Measurements from ENCODE around the gene SQOR. TPM values are rescaled to one million over a fixed set of nuclear protein-coding genes. Genes with fewer than 3 reads are reported as not detected.
"Not testable (repeated sequence)": the region's sequence is repeated elsewhere in the genome, so short reads cannot be mapped to it uniquely, and the experiment has no call there.

SQOR gene
- total RNA-seq, 2 experiments from 2014 or later = 14.0 to 16.9 TPM

DNA sequence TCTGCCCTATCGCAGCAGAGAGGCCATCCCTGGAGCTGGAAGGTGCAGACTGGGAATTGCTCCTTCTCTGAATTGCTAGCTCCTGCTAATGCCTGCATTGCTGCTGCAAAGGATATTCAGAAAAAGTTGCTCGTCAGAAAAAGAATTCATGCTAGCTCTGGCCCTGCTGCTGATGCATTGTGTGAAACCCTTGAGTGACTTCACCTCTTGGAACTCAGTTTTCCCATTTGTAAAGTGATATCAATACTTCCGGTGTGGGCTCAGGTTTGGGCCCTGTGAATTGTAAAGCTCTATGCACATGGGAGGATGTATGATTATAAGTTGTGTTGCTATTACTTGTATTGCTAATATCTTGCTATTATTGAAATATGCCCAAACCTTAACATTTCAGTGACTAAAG lies 11.4 kb downstream of the SQOR start:
- ChIA-PET CTCF (no interaction called here), POLR2A (no interaction called here)
- no peak for DNase-seq
- Mint-ChIP-seq H3K4me1 (ENCODE audit: low read depth) (peaks cover 71% of the 10 kb centered on the region), H3K4me3 (no peak overlapping the region), H3K27ac (no peak overlapping the region), H3K27me3 (no peaks in the 10 kb centered on the region), H3K9me3 (no peaks in the 10 kb centered on the region), H3K36me3 (ENCODE audit: low read depth) (peaks cover 41% of the 10 kb centered on the region)
- peaks cover 10% of the 10 kb centered on the region for H3K36me3 ChIP-seq (ENCODE audit: insufficient read depth, low read length)
- H3K9me3 ChIP-seq (ENCODE audit: control insufficient read depth in 1 of 2, insufficient read depth in 1 of 2, low read length in 2 of 2) = no peaks in the 10 kb centered on the region
- no peak for TF ChIP-seq CTCF (IDR thresholded peaks at IDR 0.05)
- no peak overlapping the region for H3K4me3 ChIP-seq (ENCODE audit: low read length)
- H3K4me1 ChIP-seq (ENCODE audit: insufficient read depth, low read length) = peaks cover 54% of the 10 kb centered on the region
- no peak for ATAC-seq (ENCODE audit: poor library complexity)
- intact Hi-C loops (cut with DNase I, micrococcal nuclease) = no loop called here
- no peak overlapping the region for H3K27ac ChIP-seq (ENCODE audit: low read depth in 1 of 2, low read length in 2 of 2)
- H3K27me3 ChIP-seq (ENCODE audit: control insufficient read depth in 1 of 2, insufficient read depth in 2 of 2, low read length in 2 of 2) = no peaks in the 10 kb centered on the region

- Histone ChIP-seq H3K9me3 (ENCODE audit: control insufficient read depth in 1 of 2, insufficient read depth in 1 of 2, low read length in 2 of 2) (no peaks in the 10 kb centered on the region), H3K27ac (ENCODE audit: low read depth in 1 of 2, low read length in 2 of 2) (no peak overlapping the region), H3K36me3 (ENCODE audit: insufficient read depth, low read length) (peaks cover 7% of the 10 kb centered on the region), H3K4me1 (ENCODE audit: insufficient read depth, low read length) (peaks cover 51% of the 10 kb centered on the region), H3K4me3 (ENCODE audit: low read length) (no peak overlapping the region), H3K27me3 (ENCODE audit: control insufficient read depth in 1 of 2, insufficient read depth in 2 of 2, low read length in 2 of 2) (no peaks in the 10 kb centered on the region)
- intact Hi-C loops (cut with DNase I, micrococcal nuclease) = no loop called here
- no peaks in the 10 kb centered on the region for H3K27me3 Mint-ChIP-seq
- H3K27ac Mint-ChIP-seq = no peak overlapping the region
- no peak for TF ChIP-seq CTCF (IDR thresholded peaks at IDR 0.05)
- CTCF ChIA-PET = no interaction called here
- no peak overlapping the region for H3K4me3 Mint-ChIP-seq
- H3K36me3 Mint-ChIP-seq (ENCODE audit: low read depth) = peaks cover 35% of the 10 kb centered on the region
- peaks cover 57% of the 10 kb centered on the region for H3K4me1 Mint-ChIP-seq (ENCODE audit: low read depth)
- DNase-seq = no peak
- POLR2A ChIA-PET = no interaction called here
- no peak for ATAC-seq (ENCODE audit: poor library complexity)
- no peaks in the 10 kb centered on the region for H3K9me3 Mint-ChIP-seq
Measured at GRCh38 chr15:45647828-45648227, 13.0 kb downstream of the SQOR start.

DNA sequence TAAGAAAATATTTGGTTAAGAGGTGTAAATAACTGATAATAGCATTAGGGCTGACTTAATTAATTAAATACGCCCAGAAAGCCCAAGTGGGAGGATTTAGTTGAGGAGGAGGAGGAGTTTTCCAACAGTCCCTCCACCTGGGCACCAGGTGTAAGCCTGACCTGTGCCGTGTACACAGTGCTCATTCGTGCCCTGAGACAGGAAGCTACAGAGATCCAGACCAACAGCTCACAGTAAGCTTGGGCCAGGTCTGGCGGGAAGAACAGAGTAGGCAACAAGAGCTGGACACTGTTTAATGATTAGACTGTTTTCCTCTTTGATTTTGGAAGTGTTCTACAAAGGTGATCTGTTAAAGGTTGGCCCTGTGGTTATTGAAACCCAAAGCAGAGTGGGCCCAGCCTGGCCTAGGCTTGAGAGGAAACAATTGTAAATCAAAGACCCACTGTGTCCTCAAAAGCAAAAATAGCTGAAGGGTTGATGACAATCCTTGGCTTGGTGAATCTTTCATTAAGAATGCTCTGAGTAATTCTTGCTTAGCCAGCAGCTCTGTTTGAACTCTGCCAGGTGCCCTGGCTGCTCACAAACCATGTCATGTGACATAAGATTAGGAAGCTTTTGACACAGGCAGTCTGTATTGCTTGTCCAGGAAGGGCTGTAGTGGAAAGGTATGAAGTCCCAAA lies 13.8 kb downstream of the SQOR start:
- ATAC-seq (ENCODE audit: poor library complexity) (no peak), DNase-seq (no peak)
- Mint-ChIP-seq H3K27me3 (no peaks in the 10 kb centered on the region), H3K36me3 (ENCODE audit: low read depth) (peaks cover 39% of the 10 kb centered on the region), H3K4me3 (no peak overlapping the region), H3K27ac (no peak overlapping the region), H3K4me1 (ENCODE audit: low read depth) (peaks cover 60% of the 10 kb centered on the region), H3K9me3 (no peaks in the 10 kb centered on the region)
- CTCF ChIA-PET = no interaction called here
- intact Hi-C loops (cut with DNase I, micrococcal nuclease) = no loop called here
- no peak overlapping the region for H3K27ac ChIP-seq (ENCODE audit: low read depth in 1 of 2, low read length in 2 of 2)
- H3K36me3 ChIP-seq (ENCODE audit: insufficient read depth, low read length) = peaks cover 7% of the 10 kb centered on the region
- H3K4me3 ChIP-seq (ENCODE audit: low read length) = no peak overlapping the region
- peaks cover 54% of the 10 kb centered on the region for H3K4me1 ChIP-seq (ENCODE audit: insufficient read depth, low read length)
- TF ChIP-seq CTCF (IDR thresholded peaks at IDR 0.05) = no peak
- POLR2A ChIA-PET = no interaction called here
- no peaks in the 10 kb centered on the region for H3K9me3 ChIP-seq (ENCODE audit: control insufficient read depth in 1 of 2, insufficient read depth in 1 of 2, low read length in 2 of 2)
- H3K27me3 ChIP-seq (ENCODE audit: control insufficient read depth in 1 of 2, insufficient read depth in 2 of 2, low read length in 2 of 2) = no peaks in the 10 kb centered on the region

DNA sequence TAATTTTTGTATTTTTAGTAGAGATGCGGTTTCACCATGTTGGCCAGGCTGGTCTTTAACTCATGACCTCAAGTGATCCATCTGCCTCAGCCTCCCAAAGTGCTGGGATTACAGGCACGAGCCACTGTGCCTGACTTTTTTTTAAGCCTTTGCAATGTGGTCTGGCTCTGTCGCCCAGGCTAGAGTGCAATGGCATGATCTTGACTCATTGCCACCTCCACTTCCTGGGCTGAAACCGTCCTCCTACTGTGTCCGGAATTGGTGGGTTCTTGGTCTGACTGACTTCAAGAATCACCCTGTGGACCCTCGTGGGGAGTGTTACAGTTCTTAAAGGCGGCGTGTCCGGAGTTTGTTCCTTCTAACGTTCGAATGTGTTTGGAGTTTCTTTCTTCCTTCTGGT lies 15.2 kb downstream of the SQOR start:
- CTCF ChIA-PET; H3K4me3 Mint-ChIP-seq; POLR2A ChIA-PET; ATAC-seq (ENCODE audit: poor library complexity); H3K36me3 ChIP-seq (ENCODE audit: insufficient read depth, low read length); H3K4me3 ChIP-seq (ENCODE audit: low read length); H3K9me3 Mint-ChIP-seq; H3K27ac Mint-ChIP-seq; H3K9me3 ChIP-seq (ENCODE audit: control insufficient read depth in 1 of 2, insufficient read depth in 1 of 2, low read length in 2 of 2); intact Hi-C loops (cut with DNase I, micrococcal nuclease); H3K27me3 Mint-ChIP-seq; H3K27ac ChIP-seq (ENCODE audit: low read depth in 1 of 2, low read length in 2 of 2); H3K27me3 ChIP-seq (ENCODE audit: control insufficient read depth in 1 of 2, insufficient read depth in 2 of 2, low read length in 2 of 2): not testable (repeated sequence)
- peaks cover 49% of the 10 kb centered on the region for H3K4me1 ChIP-seq (ENCODE audit: insufficient read depth, low read length)
- H3K36me3 Mint-ChIP-seq (ENCODE audit: low read depth) = peaks cover 36% of the 10 kb centered on the region
- H3K4me1 Mint-ChIP-seq (ENCODE audit: low read depth) = peaks cover 60% of the 10 kb centered on the region
- DNase-seq = peak in 2 of 14 experiments; percentile 21 to 34

All from CD4-positive, alpha-beta T cell (primary cell).